ENCODE data around the gene FOXN1.
"Not testable (repeated sequence)": the region's sequence is repeated elsewhere in the genome, so short reads cannot be mapped to it uniquely, and the experiment has no call there.

The FOXN1 gene

GRCh38 chr17:28570716-28571360 lies 64.7 kb downstream of the FOXN1 start:
- Mint-ChIP-seq H3K36me3 (peaks cover 11 to 41% of the 10 kb centered on the region in 2 donors), H3K4me3 (peak overlapping the region; percentile 97)
- DNase-seq = peak; percentile 21

GRCh38 chr17:28571361-28572122 lies 65.4 kb downstream of the FOXN1 start, which contains the start of gene PIGS:
PIGS (minus strand) TSS chr17:28571524; CDS start chr17:28571496, 28 bp downstream.
- DNase-seq (peak; percentile 90), ATAC-seq (replicated peaks) (peak; percentile 95 to 97)
- H3K27ac Mint-ChIP-seq = peak within 1 kb of the TSS; percentile 93
- peaks cover 0 to 2% of the 10 kb centered on the region in 2 donors for H3K9me3 Mint-ChIP-seq
- no peaks in the 10 kb centered on the region for H3K27me3 Mint-ChIP-seq
- H3K4me1 Mint-ChIP-seq = peaks cover 36 to 77% of the 10 kb centered on the region in 2 donors
- H3K36me3 Mint-ChIP-seq = peaks cover 11 to 41% of the 10 kb centered on the region in 2 donors
- peak within 1 kb of the TSS; percentile 97 for H3K4me3 Mint-ChIP-seq

More at GRCh38 chr17:28570716-28571360, 64.7 kb downstream of the FOXN1 start:
- H3K4me1 Mint-ChIP-seq = peaks cover 31 to 73% of the 10 kb centered on the region in 2 donors
- peak overlapping the region; percentile 93 for H3K27ac Mint-ChIP-seq
- H3K9me3 Mint-ChIP-seq = peaks cover 0 to 2% of the 10 kb centered on the region in 2 donors
- ATAC-seq (replicated peaks) = peak; percentile 38 to 39
- no peaks in the 10 kb centered on the region for H3K27me3 Mint-ChIP-seq

- H3K36me3 Mint-ChIP-seq = peaks cover 15 to 46% of the 10 kb centered on the region in 2 donors
- DNase-seq = no peak
Measured at GRCh38 chr17:28572259-28573039, 66.3 kb downstream of the FOXN1 start.

GRCh38 chr17:28573040-28573380 lies 66.9 kb downstream of the FOXN1 start:
- H3K27ac Mint-ChIP-seq = no peak overlapping the region
- no peaks in the 10 kb centered on the region for H3K9me3 Mint-ChIP-seq
- DNase-seq (no peak), ATAC-seq (replicated peaks) (no peak)
- peaks cover 32 to 71% of the 10 kb centered on the region in 2 donors for H3K4me1 Mint-ChIP-seq
- no peak overlapping the region for H3K4me3 Mint-ChIP-seq
- peaks cover 11 to 41% of the 10 kb centered on the region in 2 donors for H3K36me3 Mint-ChIP-seq
- H3K27me3 Mint-ChIP-seq = no peaks in the 10 kb centered on the region

More at GRCh38 chr17:28572259-28573039, 66.3 kb downstream of the FOXN1 start:
- Mint-ChIP-seq H3K27me3 (no peaks in the 10 kb centered on the region), H3K4me3 (peak overlapping the region; percentile 97), H3K9me3 (peaks cover 0 to 2% of the 10 kb centered on the region in 2 donors), H3K27ac (peak overlapping the region; percentile 77), H3K4me1 (peaks cover 37 to 77% of the 10 kb centered on the region in 2 donors)
- ATAC-seq (replicated peaks) = no peak

GRCh38 chr17:28573521-28573920 lies 67.4 kb downstream of the FOXN1 start:
- Mint-ChIP-seq H3K9me3 (no peaks in the 10 kb centered on the region), H3K27me3 (no peaks in the 10 kb centered on the region), H3K36me3 (peaks cover 12 to 37% of the 10 kb centered on the region in 2 donors), H3K4me3 (no peak overlapping the region), H3K4me1 (peaks cover 29 to 66% of the 10 kb centered on the region in 2 donors), H3K27ac (no peak overlapping the region)
- no peak for DNase-seq
- ATAC-seq (replicated peaks) = no peak

GRCh38 chr17:28573966-28574480 lies 67.9 kb downstream of the FOXN1 start:
- Mint-ChIP-seq H3K36me3 (peaks cover 14 to 37% of the 10 kb centered on the region in 2 donors), H3K9me3 (no peaks in the 10 kb centered on the region), H3K4me3 (no peak overlapping the region), H3K4me1 (peaks cover 28 to 61% of the 10 kb centered on the region in 2 donors), H3K27ac (no peak overlapping the region), H3K27me3 (no peaks in the 10 kb centered on the region)
- ATAC-seq (replicated peaks) = no peak
- no peak for DNase-seq

- peaks cover 26 to 56% of the 10 kb centered on the region in 2 donors for H3K4me1 Mint-ChIP-seq
- no peak overlapping the region for H3K4me3 Mint-ChIP-seq
- H3K27me3 Mint-ChIP-seq = no peaks in the 10 kb centered on the region
Measured at GRCh38 chr17:28574526-28574925, 68.4 kb downstream of the FOXN1 start.

GRCh38 chr17:28575126-28575795 lies 69.1 kb downstream of the FOXN1 start:
- Mint-ChIP-seq H3K27ac (no peak overlapping the region), H3K4me1 (peaks cover 23 to 49% of the 10 kb centered on the region in 2 donors), H3K36me3 (peaks cover 18 to 39% of the 10 kb centered on the region in 2 donors), H3K4me3 (no peak overlapping the region), H3K27me3 (no peaks in the 10 kb centered on the region), H3K9me3 (no peaks in the 10 kb centered on the region)
- no peak for ATAC-seq (replicated peaks)
- no peak for DNase-seq

More at GRCh38 chr17:28574526-28574925, 68.4 kb downstream of the FOXN1 start:
- no peak for DNase-seq
- H3K36me3 Mint-ChIP-seq = peaks cover 16 to 37% of the 10 kb centered on the region in 2 donors
- no peak for ATAC-seq (replicated peaks)
- no peaks in the 10 kb centered on the region for H3K9me3 Mint-ChIP-seq
- H3K27ac Mint-ChIP-seq = no peak overlapping the region

- peak overlapping the region; percentile 94 for H3K27ac Mint-ChIP-seq
- peaks cover 21 to 39% of the 10 kb centered on the region in 2 donors for H3K36me3 Mint-ChIP-seq
- peaks cover 19 to 43% of the 10 kb centered on the region in 2 donors for H3K4me1 Mint-ChIP-seq
- ATAC-seq (replicated peaks); H3K9me3 Mint-ChIP-seq; DNase-seq; H3K27me3 Mint-ChIP-seq: not testable (repeated sequence)
- H3K4me3 Mint-ChIP-seq = peak overlapping the region; percentile 85 to 93
Measured at GRCh38 chr17:28576016-28576415, 69.9 kb downstream of the FOXN1 start.

GRCh38 chr17:28576758-28577465 lies 70.8 kb downstream of the FOXN1 start, which contains the start of gene ALDOC:
ALDOC (minus strand) TSS chr17:28576895; CDS start chr17:28575532, 1,363 bp downstream.
- peaks cover 19 to 38% of the 10 kb centered on the region in 2 donors for H3K4me1 Mint-ChIP-seq
- peak within 1 kb of the TSS; percentile 94 for H3K27ac Mint-ChIP-seq
- ATAC-seq (replicated peaks) = peak; percentile 97 to 98
- peaks cover 21 to 39% of the 10 kb centered on the region in 2 donors for H3K36me3 Mint-ChIP-seq
- no peaks in the 10 kb centered on the region for H3K27me3 Mint-ChIP-seq
- H3K4me3 Mint-ChIP-seq = peak within 1 kb of the TSS; percentile 85 to 93
- H3K9me3 Mint-ChIP-seq = no peaks in the 10 kb centered on the region
- peak; percentile 94 for DNase-seq

GRCh38 chr17:28577466-28577824 lies 71.3 kb downstream of the FOXN1 start:
- DNase-seq (no peak), ATAC-seq (replicated peaks) (no peak)
- peak overlapping the region in 1 of 2 donors; percentile 85 for H3K4me3 Mint-ChIP-seq
- H3K9me3 Mint-ChIP-seq = no peaks in the 10 kb centered on the region
- peaks cover 21 to 39% of the 10 kb centered on the region in 2 donors for H3K36me3 Mint-ChIP-seq
- no peaks in the 10 kb centered on the region for H3K27me3 Mint-ChIP-seq
- H3K4me1 Mint-ChIP-seq = peaks cover 17 to 32% of the 10 kb centered on the region in 2 donors
- peak overlapping the region; percentile 94 for H3K27ac Mint-ChIP-seq

- peaks cover 21 to 33% of the 10 kb centered on the region in 2 donors for H3K36me3 Mint-ChIP-seq
- no peak overlapping the region for H3K27ac Mint-ChIP-seq
- H3K4me3 Mint-ChIP-seq = no peak overlapping the region
Measured at GRCh38 chr17:28578246-28579195, 72.4 kb downstream of the FOXN1 start.

More at GRCh38 chr17:28578246-28579195, 72.4 kb downstream of the FOXN1 start:
- H3K9me3 Mint-ChIP-seq = no peaks in the 10 kb centered on the region
- H3K27me3 Mint-ChIP-seq = no peaks in the 10 kb centered on the region
- DNase-seq (no peak), ATAC-seq (replicated peaks) (no peak)
- H3K4me1 Mint-ChIP-seq = peaks cover 11 to 24% of the 10 kb centered on the region in 2 donors
